SK-N-SH (cell line): ENCODE results near the gene RAB3D.

Experiments
- CTCF ChIP-seq: fragments of 200-600 bp; sonication (generic); IDR thresholded peaks from 2 replicates; pipeline ENCODE4 v1.6.1; 2017; ENCODE audit warnings: antibody characterized with exemption, mild to moderate bottlenecking, moderate library complexity
- TF ChIP-seq, protein P1 (sequence below): fragments of 150-350 bp; IDR thresholded peaks from 2 replicates; pipeline ENCODE4 v1.6.1; 2016; ENCODE audit warnings: mild to moderate bottlenecking, low read depth, low read length

GRCh38 chr19:11375143-11375948, 35.9 kb upstream of the RAB3D start:
- TF ChIP-seq, protein P1, sequence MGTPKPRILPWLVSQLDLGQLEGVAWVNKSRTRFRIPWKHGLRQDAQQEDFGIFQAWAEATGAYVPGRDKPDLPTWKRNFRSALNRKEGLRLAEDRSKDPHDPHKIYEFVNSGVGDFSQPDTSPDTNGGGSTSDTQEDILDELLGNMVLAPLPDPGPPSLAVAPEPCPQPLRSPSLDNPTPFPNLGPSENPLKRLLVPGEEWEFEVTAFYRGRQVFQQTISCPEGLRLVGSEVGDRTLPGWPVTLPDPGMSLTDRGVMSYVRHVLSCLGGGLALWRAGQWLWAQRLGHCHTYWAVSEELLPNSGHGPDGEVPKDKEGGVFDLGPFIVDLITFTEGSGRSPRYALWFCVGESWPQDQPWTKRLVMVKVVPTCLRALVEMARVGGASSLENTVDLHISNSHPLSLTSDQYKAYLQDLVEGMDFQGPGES, result no peak
- TF ChIP-seq CTCF, result no peak
